HG03378 (cell line): ENCODE measurements around the gene RYR2.
"Not testable (repeated sequence)": the region's sequence is repeated elsewhere in the genome, so short reads cannot be mapped to it uniquely, and the experiment has no call there.

Experiments used
- ATAC-seq: cut with Tn5 transposase; IDR thresholded peaks from one replicate; pipeline ENCODE4 v1.9.1; 2021; ENCODE audit warnings: mild to moderate bottlenecking, moderate library complexity; ENCODE audit not compliant: unreplicated experiment

The RYR2 gene

GRCh38 chr1:237138551-237138950 is 96.6 kb downstream of the RYR2 start:
- ATAC-seq: no peak

GRCh38 chr1:237139732-237140131 is 97.7 kb downstream of the RYR2 start:
- ATAC-seq: no peak

- ATAC-seq: no peak
These were observed 99.0 kb downstream of the RYR2 start for GRCh38 chr1:237140986-237141385.

- ATAC-seq: no peak
These were observed 99.5 kb downstream of the RYR2 start for GRCh38 chr1:237141502-237141901.

- no peak for ATAC-seq
These were observed 103.6 kb downstream of the RYR2 start for GRCh38 chr1:237145379-237146135.

GRCh38 chr1:237146241-237146640 is 104.3 kb downstream of the RYR2 start:
- ATAC-seq: no peak

- no peak for ATAC-seq
These were observed 107.9 kb downstream of the RYR2 start for GRCh38 chr1:237149857-237150256.

GRCh38 chr1:237151979-237152378 is 110.0 kb downstream of the RYR2 start:
- not testable (repeated sequence) for ATAC-seq

- no peak for ATAC-seq
These were observed 110.7 kb downstream of the RYR2 start for GRCh38 chr1:237152506-237153335.

GRCh38 chr1:237154157-237154556 is 112.2 kb downstream of the RYR2 start:
- no peak for ATAC-seq

- ATAC-seq: no peak
These were observed 122.7 kb downstream of the RYR2 start for GRCh38 chr1:237164406-237165352.

- no peak for ATAC-seq
These were observed 124.1 kb downstream of the RYR2 start for GRCh38 chr1:237166086-237166485.

- ATAC-seq: no peak
These were observed 124.7 kb downstream of the RYR2 start for GRCh38 chr1:237166593-237167101.

- ATAC-seq: no peak
These were observed 128.2 kb downstream of the RYR2 start for GRCh38 chr1:237170149-237170548.

- ATAC-seq: no peak
These were observed 129.6 kb downstream of the RYR2 start for GRCh38 chr1:237171454-237172117.

- ATAC-seq: no peak
These were observed 130.1 kb downstream of the RYR2 start for GRCh38 chr1:237172118-237172485.

GRCh38 chr1:237179503-237179902 is 137.5 kb downstream of the RYR2 start:
- ATAC-seq: no peak

GRCh38 chr1:237180256-237180655 is 138.3 kb downstream of the RYR2 start:
- no peak for ATAC-seq

- no peak for ATAC-seq
These were observed 139.8 kb downstream of the RYR2 start for GRCh38 chr1:237181743-237182317.

- ATAC-seq: no peak
These were observed 142.1 kb downstream of the RYR2 start for GRCh38 chr1:237183963-237184540.
